Gastroesophageal sphincter (tissue), 3 donors: ENCODE results near the gene CCDC171.

Source experiments
- CTCF ChIP-seq, 4 experiments: fragments of 200-600 bp in 2 of 4; fragments of 450-650 bp in 2 of 4; sonication (generic) in 1 of 4; IDR thresholded peaks; one replicate each; pipeline ENCODE4 v1.5.1; 2017 to 2019; ENCODE audit warnings: antibody characterized with exemption in 4 of 4, mild to moderate bottlenecking in 2 of 4, moderate library complexity in 2 of 4
- POLR2AphosphoS5 ChIP-seq: sonication (generic); formaldehyde crosslinking; IDR thresholded peaks from one replicate; pipeline ENCODE4 v1.6.1; 2017; ENCODE audit warnings: antibody characterized with exemption

GRCh38 chr9:16022228-16022627 is 469.4 kb downstream of the CCDC171 start:
- TF ChIP-seq CTCF (IDR thresholded peaks at IDR 0.05) (no peak), POLR2AphosphoS5 (no peak)
